ENCODE data around the gene SCART1.
"Not testable (repeated sequence)": the region's sequence is repeated elsewhere in the genome, so short reads cannot be mapped to it uniquely, and the experiment has no call there.

SCART1 gene

GRCh38 chr10:133431888-133432613 lies 21.7 kb upstream of the SCART1 start:
- in situ Hi-C loops (cut with HindIII; ENCODE audit: low sequenced_read_pairs), result not testable (repeated sequence)

- in situ Hi-C loops (cut with HindIII; ENCODE audit: low sequenced_read_pairs), result not testable (repeated sequence)
Measured at GRCh38 chr10:133432789-133433188, 21.0 kb upstream of the SCART1 start.

- in situ Hi-C loops (cut with HindIII; ENCODE audit: low sequenced_read_pairs), result no loop called here
Measured at GRCh38 chr10:133438711-133439273, 15.0 kb upstream of the SCART1 start.

- in situ Hi-C loops (cut with HindIII; ENCODE audit: low sequenced_read_pairs), result no loop called here
Measured at GRCh38 chr10:133439517-133440461, 14.0 kb upstream of the SCART1 start.

- in situ Hi-C loops (cut with HindIII; ENCODE audit: low sequenced_read_pairs), result no loop called here
Measured at GRCh38 chr10:133440633-133441285, 13.0 kb upstream of the SCART1 start.

- in situ Hi-C loops (cut with HindIII; ENCODE audit: low sequenced_read_pairs), result not testable (repeated sequence)
Measured at GRCh38 chr10:133441356-133441755, 12.4 kb upstream of the SCART1 start.

- in situ Hi-C loops (cut with HindIII; ENCODE audit: low sequenced_read_pairs), result no loop called here
Measured at GRCh38 chr10:133441780-133442179, 12.0 kb upstream of the SCART1 start.

GRCh38 chr10:133442191-133442966 lies 11.4 kb upstream of the SCART1 start:
- in situ Hi-C loops (cut with HindIII; ENCODE audit: low sequenced_read_pairs), result no loop called here

- in situ Hi-C loops (cut with HindIII; ENCODE audit: low sequenced_read_pairs), result no loop called here
Measured at GRCh38 chr10:133442967-133443924, 10.5 kb upstream of the SCART1 start.

- in situ Hi-C loops (cut with HindIII; ENCODE audit: low sequenced_read_pairs), result no loop called here
Measured at GRCh38 chr10:133444342-133445267, 9.1 kb upstream of the SCART1 start.

- in situ Hi-C loops (cut with HindIII; ENCODE audit: low sequenced_read_pairs), result no loop called here
Measured at GRCh38 chr10:133445268-133445732, 8.4 kb upstream of the SCART1 start.

- in situ Hi-C loops (cut with HindIII; ENCODE audit: low sequenced_read_pairs), result no loop called here
Measured at GRCh38 chr10:133445751-133446708, 7.7 kb upstream of the SCART1 start.

- in situ Hi-C loops (cut with HindIII; ENCODE audit: low sequenced_read_pairs), result no loop called here
Measured at GRCh38 chr10:133446979-133447378, 6.8 kb upstream of the SCART1 start.

GRCh38 chr10:133448120-133448519 lies 5.6 kb upstream of the SCART1 start:
- in situ Hi-C loops (cut with HindIII; ENCODE audit: low sequenced_read_pairs), result no loop called here

GRCh38 chr10:133451346-133451745 lies 2.4 kb upstream of the SCART1 start:
- in situ Hi-C loops (cut with HindIII; ENCODE audit: low sequenced_read_pairs), result no loop called here

GRCh38 chr10:133452453-133452852 lies 1.3 kb upstream of the SCART1 start:
- in situ Hi-C loops (cut with HindIII; ENCODE audit: low sequenced_read_pairs), result no loop called here
